GM10248 (cell line): Measurements from ENCODE around the gene GTSE1.
"Not testable (repeated sequence)": the region's sequence is repeated elsewhere in the genome, so short reads cannot be mapped to it uniquely, and the experiment has no call there.

Experiments
- CTCF ChIA-PET: fragments of 300-600 bp; sonication (Branson Sonifier 250); formaldehyde crosslinking; extraction: SDS; loops from one replicate; lab custom pipeline; 2021; ENCODE audit warnings: antibody characterized with exemption; lab: Yijun Ruan, JAX
- POLR2A ChIA-PET: fragments of 350-650 bp; sonication (Branson Sonifier 250); formaldehyde crosslinking; extraction: SDS; loops from one replicate; lab custom pipeline; 2020; ENCODE audit warnings: antibody characterized with exemption; lab: Yijun Ruan, JAX
- DNase-seq: peaks from one replicate; pipeline ENCODE4 v3.0.0; 2012; ENCODE audit errors: extremely low spot score
- CTCF ChIP-seq: IDR thresholded peaks from 2 replicates; pipeline ENCODE4 v1.5.1; 2012; ENCODE audit warnings: mild to moderate bottlenecking, low read depth; ENCODE audit errors: extremely low read depth, missing control alignments, control extremely low read depth

The GTSE1 gene

GRCh38 chr22:46251816-46252380 lies 44.8 kb upstream of the GTSE1 start:
- no peak for TF ChIP-seq CTCF
- no peak for DNase-seq
- ChIA-PET POLR2A (no interaction called here), CTCF (no interaction called here)

DNA sequence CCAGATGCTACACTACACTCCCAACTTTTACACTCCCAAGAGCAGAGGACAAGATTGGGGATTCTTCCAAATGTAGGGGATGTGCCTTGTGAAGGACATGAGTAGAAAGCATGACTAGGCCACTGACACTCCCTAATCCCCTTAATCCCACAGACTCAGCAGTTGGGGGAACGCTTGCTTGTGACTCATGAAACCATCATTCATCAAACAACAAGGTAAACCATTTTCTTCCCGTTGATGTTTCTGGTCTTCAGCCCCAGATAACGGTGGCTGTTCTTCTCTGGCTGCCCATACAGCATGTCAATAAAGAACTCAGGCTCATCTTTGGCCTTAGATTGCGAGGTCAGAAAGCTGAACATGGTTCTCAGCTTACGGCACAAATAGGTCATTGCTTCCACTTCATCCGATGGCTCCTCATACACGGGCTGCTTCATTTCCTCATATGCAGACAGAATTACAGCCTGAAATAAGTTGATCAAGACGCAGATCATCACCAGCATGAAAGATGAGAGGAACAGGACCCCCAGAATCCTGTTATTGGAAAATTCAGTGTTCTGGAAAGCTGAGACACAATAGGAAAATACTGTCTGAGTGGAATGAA lies 40.2 kb upstream of the GTSE1 start:
- no peak for TF ChIP-seq CTCF
- CTCF ChIA-PET: no interaction called here

DNA sequence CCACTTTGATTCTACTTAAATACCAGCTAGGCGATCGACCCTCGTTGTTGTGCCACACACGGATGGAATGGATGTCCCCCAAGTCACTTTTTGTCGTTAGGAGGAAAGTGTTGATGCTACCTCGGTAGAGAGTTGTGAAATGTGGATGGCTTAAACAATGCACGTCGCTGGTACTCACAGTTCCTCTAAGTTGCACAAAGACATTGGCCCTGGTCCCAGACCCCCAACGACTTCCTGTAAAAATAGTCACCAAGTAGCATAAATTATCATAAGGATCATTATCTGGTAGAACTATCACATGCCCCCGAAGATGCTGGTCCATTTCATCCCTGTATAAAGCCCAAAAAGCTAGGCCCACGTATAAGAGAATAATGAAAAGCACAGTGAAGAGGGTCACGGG lies 37.3 kb upstream of the GTSE1 start:
- DNase-seq: no peak
- ChIA-PET POLR2A (no interaction called here), CTCF (interaction anchor here (1.0 kb wide), 1 partner anchor 18 kb away, joined by 3 read pairs; no protein-coding TSS in a partner anchor)
- TF ChIP-seq CTCF: no peak

More for the DNA sequence above, 40.2 kb upstream of the GTSE1 start:
- POLR2A ChIA-PET: no interaction called here
- no peak for DNase-seq

GRCh38 chr22:46260038-46260437 lies 36.6 kb upstream of the GTSE1 start:
- CTCF ChIA-PET: interaction anchor here (1.0 kb wide), 2 partner anchors 10 to 18 kb away, joined by 3 read pairs; partner anchors contain the start of gene CDPF1

DNA sequence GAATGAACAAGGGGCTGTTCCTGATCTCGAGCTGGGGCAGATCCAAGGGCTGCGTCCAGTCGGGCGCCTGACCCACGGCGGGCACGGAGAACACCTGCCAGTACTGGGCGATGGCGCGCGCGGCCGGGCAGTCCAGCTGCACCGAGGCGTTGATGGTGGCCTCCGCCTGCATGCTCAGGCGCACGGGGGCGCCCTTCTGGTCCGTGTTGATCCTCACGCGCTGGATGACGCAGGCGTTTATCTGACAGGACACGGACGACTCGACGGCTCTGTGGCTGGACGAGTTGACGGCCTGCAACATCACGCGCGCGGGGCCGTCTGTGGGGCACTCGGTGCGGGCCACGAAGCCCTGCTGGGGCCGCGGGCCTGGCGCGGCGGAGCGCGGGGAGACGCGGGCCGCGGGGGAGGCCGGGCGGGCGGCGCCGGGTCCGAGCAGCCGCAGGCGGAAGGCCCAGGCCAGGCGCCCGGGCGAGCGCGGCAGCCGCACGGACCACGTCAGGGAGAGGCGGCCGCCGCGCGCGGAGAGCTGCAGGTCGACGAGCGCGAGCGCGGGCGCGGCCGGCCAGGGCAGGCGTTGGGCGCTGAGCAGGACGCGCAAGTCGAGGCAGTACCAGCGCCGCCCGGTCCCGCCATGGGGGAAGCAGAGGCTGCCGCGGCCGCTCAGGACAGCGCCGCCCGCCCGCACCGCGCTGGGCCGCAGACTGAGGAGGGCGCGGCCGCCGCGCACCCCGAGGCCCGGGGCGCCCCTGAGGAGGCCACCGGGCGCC lies 34.0 kb upstream of the GTSE1 start:
- POLR2A ChIA-PET: no interaction called here
- CTCF ChIA-PET: no interaction called here
- DNase-seq: no peak
- TF ChIP-seq CTCF: no peak

More at GRCh38 chr22:46260038-46260437, 36.6 kb upstream of the GTSE1 start:
- POLR2A ChIA-PET: no interaction called here
- TF ChIP-seq CTCF: no peak
- no peak for DNase-seq

GRCh38 chr22:46263216-46263590 lies 33.5 kb upstream of the GTSE1 start, which contains the start of gene PKDREJ:
TSS of gene PKDREJ (minus strand) at chr22:46263343. CDS start at chr22:46263322, 21 bp downstream.
- DNase-seq: no peak
- ChIA-PET POLR2A (no interaction called here), CTCF (no interaction called here)
- no peak for TF ChIP-seq CTCF

DNA sequence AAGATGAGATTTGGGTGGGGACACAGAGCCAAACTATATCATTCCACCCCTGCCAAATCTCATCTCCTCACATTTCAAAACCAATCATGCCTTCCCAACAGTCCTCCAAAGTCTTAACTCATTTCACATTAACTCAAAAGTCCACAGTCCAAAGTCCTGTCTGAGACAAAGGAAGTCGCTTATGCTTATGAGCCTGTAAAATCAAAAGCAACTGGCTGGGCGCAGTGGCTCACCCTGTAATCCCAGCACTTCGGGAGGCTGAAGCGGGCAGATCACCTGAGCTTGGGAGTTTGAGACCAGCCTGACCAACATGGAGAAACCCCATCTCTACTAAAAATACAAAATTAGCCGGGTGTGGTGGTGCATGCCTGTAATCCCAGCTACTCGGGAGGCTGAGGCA lies 32.1 kb upstream of the GTSE1 start:
- ChIA-PET CTCF (interaction anchor here (0.8 kb wide), 1 partner anchor 13 kb away, joined by 3 read pairs; no protein-coding TSS in a partner anchor), POLR2A (interaction anchor here (0.6 kb wide), 1 partner anchor 1117 kb away, joined by 10 read pairs; no protein-coding TSS in a partner anchor)
- DNase-seq: not testable (repeated sequence)

- DNase-seq, CTCF ChIA-PET, POLR2A ChIA-PET: not testable (repeated sequence)
Measured at GRCh38 chr22:46265627-46266026, 31.0 kb upstream of the GTSE1 start.
